ENCODE results near the gene HSH2D. TPM values are rescaled to one million over a fixed set of nuclear protein-coding genes. Genes with fewer than 3 reads are reported as not detected.
"Not testable (repeated sequence)": the region's sequence is repeated elsewhere in the genome, so short reads cannot be mapped to it uniquely, and the experiment has no call there.

HSH2D gene
- total and polyA plus RNA-seq, 4 donors: 5.5 to 9.3 (median 6.4) TPM

DNA sequence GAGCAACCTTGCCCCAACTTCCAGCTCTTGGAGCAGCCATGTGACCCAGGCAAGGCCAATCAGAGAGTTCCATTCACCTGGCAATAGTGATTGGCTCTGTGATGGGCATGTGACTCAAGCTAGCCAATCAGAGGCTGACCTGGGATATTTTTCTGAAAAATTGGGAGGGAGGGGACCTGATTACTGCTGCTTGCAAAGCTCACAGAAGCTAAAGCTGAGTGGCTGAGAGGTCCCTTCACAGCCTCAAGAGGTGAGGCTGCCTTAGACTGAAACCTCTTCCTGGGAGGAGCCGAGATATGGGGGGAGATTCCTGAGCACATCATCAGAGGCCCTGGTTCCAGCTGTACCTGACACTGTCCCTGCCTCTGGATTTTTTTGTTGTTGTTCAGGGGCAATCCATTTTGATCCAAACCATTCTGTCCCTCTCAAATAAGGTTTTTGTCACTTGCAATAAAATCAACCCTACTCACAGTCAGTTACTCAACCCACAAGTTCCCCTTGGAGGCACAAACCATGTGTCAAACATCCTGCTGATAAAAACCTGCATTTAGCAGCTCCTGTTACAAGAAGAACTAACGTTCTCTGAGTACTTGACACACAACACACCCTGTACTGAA lies 25.1 kb downstream of the HSH2D start:
- 35 to 47% methylated on average over 2 of the region's 2 CpGs for WGBS, 2 donors
- no peak for ATAC-seq (ENCODE audit: insufficient read depth, low FRiP score)
- no peaks in the 10 kb centered on the region for H3K4me1 ChIP-seq (ENCODE audit: control insufficient read depth in 5 of 5, insufficient read depth in 5 of 5, low read length in 5 of 5)

DNA sequence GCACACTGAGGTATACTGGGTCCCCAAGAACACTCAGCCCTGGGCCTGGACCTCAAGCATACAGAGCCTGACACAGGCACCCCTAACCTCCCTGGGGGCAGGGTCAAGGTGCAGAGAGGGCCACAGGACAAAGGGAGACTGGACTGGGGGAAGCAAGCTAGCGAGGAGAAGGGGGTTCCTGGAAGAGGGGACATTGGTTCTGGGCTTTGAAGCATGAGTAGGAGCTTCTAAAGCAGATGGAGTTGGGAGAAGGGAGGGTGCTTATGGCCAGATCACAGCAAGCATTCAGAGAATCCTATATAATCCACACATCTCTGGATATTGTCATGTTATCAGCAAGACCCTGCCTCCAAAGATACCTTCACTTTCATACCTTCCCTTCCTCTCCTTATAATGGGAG lies 26.6 kb downstream of the HSH2D start:
- peaks cover 0 to 2% (median 0%) of the 10 kb centered on the region in 4 donors for H3K9me3 ChIP-seq (ENCODE audit: control insufficient read depth in 4 of 4, insufficient read depth in 3 of 4, low read length in 3 of 4)
- ATAC-seq (ENCODE audit: insufficient read depth, low FRiP score) (no peak), DNase-seq (no peak)
- no peak overlapping the region for H3K4me3 ChIP-seq
- no peak overlapping the region for H3K27ac ChIP-seq (ENCODE audit: low read depth in 1 of 2, low read length in 1 of 2)
- H3K4me1 ChIP-seq (ENCODE audit: control insufficient read depth in 5 of 5, insufficient read depth in 5 of 5, low read length in 5 of 5): no peaks in the 10 kb centered on the region
- H3K9ac ChIP-seq (ENCODE audit: insufficient read depth in 1 of 2, low read length in 2 of 2): no peak overlapping the region
- H3K27me3 ChIP-seq (ENCODE audit: control insufficient read depth in 3 of 3, insufficient read depth in 3 of 3, low read length in 2 of 3): no peaks in the 10 kb centered on the region
- WGBS, 2 donors: 84 to 86% methylated on average over 1 of the region's 1 CpG
- no peaks in the 10 kb centered on the region for H3K36me3 ChIP-seq (ENCODE audit: control insufficient read depth in 4 of 4, insufficient read depth in 4 of 4, low read length in 4 of 4)
- TF ChIP-seq, protein P1, sequence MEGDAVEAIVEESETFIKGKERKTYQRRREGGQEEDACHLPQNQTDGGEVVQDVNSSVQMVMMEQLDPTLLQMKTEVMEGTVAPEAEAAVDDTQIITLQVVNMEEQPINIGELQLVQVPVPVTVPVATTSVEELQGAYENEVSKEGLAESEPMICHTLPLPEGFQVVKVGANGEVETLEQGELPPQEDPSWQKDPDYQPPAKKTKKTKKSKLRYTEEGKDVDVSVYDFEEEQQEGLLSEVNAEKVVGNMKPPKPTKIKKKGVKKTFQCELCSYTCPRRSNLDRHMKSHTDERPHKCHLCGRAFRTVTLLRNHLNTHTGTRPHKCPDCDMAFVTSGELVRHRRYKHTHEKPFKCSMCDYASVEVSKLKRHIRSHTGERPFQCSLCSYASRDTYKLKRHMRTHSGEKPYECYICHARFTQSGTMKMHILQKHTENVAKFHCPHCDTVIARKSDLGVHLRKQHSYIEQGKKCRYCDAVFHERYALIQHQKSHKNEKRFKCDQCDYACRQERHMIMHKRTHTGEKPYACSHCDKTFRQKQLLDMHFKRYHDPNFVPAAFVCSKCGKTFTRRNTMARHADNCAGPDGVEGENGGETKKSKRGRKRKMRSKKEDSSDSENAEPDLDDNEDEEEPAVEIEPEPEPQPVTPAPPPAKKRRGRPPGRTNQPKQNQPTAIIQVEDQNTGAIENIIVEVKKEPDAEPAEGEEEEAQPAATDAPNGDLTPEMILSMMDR (IDR thresholded peaks at IDR 0.05; ENCODE audit: control extremely low read depth, extremely low read depth): no peak

More for the DNA sequence above, 25.1 kb downstream of the HSH2D start:
- no peaks in the 10 kb centered on the region for H3K36me3 ChIP-seq (ENCODE audit: control insufficient read depth in 4 of 4, insufficient read depth in 4 of 4, low read length in 4 of 4)
- no peaks in the 10 kb centered on the region for H3K27me3 ChIP-seq (ENCODE audit: control insufficient read depth in 3 of 3, insufficient read depth in 3 of 3, low read length in 2 of 3)
- H3K9me3 ChIP-seq (ENCODE audit: control insufficient read depth in 4 of 4, insufficient read depth in 3 of 4, low read length in 3 of 4): no peaks in the 10 kb centered on the region
- H3K4me3 ChIP-seq: no peak overlapping the region
- peak in 1 of 3 donors; percentile 9 for DNase-seq
- TF ChIP-seq, protein P1 (IDR thresholded peaks at IDR 0.05; ENCODE audit: control extremely low read depth, extremely low read depth): no peak
- H3K9ac ChIP-seq (ENCODE audit: insufficient read depth in 1 of 2, low read length in 2 of 2): no peak overlapping the region
- H3K27ac ChIP-seq (ENCODE audit: low read depth in 1 of 2, low read length in 1 of 2): no peak overlapping the region

DNA sequence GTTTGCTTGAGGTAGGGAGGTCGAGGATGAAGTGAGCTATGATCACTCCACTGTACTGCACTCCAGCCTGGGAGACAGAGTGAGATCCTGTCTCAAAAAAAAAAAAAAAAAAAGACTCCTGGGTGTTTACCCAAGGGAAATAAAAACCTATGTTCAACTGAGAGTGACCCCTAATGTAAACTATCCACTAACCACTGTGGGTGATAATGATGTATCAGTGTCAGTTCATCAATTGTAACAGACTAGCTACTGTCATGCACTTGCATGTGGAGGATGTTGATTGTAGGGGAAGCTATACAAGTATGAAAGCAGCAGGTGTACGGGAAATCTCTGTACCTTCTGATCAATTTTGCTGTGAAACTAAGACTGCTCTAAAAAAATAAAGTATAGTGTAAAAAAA lies 32.5 kb downstream of the HSH2D start:
- Histone ChIP-seq H3K9me3 (ENCODE audit: control insufficient read depth in 4 of 4, insufficient read depth in 3 of 4, low read length in 3 of 4) (peaks cover 0 to 6% (median 0%) of the 10 kb centered on the region in 4 donors), H3K27ac (ENCODE audit: low read depth in 1 of 2, low read length in 1 of 2) (no peak overlapping the region), H3K4me1 (ENCODE audit: control insufficient read depth in 5 of 5, insufficient read depth in 5 of 5, low read length in 5 of 5) (no peaks in the 10 kb centered on the region), H3K9ac (ENCODE audit: insufficient read depth in 1 of 2, low read length in 2 of 2) (no peak overlapping the region), H3K4me3 (no peak overlapping the region), H3K36me3 (ENCODE audit: control insufficient read depth in 4 of 4, insufficient read depth in 4 of 4, low read length in 4 of 4) (no peaks in the 10 kb centered on the region), H3K27me3 (ENCODE audit: control insufficient read depth in 3 of 3, insufficient read depth in 3 of 3, low read length in 2 of 3) (no peaks in the 10 kb centered on the region)
- DNase-seq: no peak
- WGBS, 2 donors: 62 to 77% methylated on average over 2 of the region's 2 CpGs
- ATAC-seq (ENCODE audit: insufficient read depth, low FRiP score): no peak
- TF ChIP-seq, protein P1 (IDR thresholded peaks at IDR 0.05; ENCODE audit: control extremely low read depth, extremely low read depth): no peak

DNA sequence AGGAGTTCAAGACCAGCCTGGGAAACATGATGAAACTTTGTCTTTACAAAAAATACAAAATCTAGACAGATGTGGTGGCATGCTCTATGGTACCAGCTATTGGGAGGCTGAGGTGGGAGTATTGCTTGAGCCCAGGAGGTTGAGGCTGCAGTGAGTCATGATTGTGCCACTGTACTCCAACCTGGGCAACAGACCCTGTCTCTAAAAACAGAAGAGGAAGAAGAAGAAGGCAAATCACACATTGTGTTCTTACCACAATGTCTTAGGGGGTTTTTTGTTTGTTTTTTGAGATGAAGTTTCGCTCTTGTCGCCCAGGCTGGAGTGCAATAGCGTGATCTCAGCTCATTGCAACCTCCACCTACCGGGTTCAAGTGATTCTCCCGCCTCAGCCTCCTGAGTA lies 35.4 kb downstream of the HSH2D start:
- 80% methylated on average over 5 of the region's 5 CpGs for WGBS, 2 donors
- H3K36me3 ChIP-seq (ENCODE audit: control insufficient read depth in 4 of 4, insufficient read depth in 4 of 4, low read length in 4 of 4); ATAC-seq (ENCODE audit: insufficient read depth, low FRiP score); H3K27ac ChIP-seq (ENCODE audit: low read depth in 1 of 2, low read length in 1 of 2); H3K4me1 ChIP-seq (ENCODE audit: control insufficient read depth in 5 of 5, insufficient read depth in 5 of 5, low read length in 5 of 5); H3K27me3 ChIP-seq (ENCODE audit: control insufficient read depth in 3 of 3, insufficient read depth in 3 of 3, low read length in 2 of 3); H3K9ac ChIP-seq (ENCODE audit: insufficient read depth in 1 of 2, low read length in 2 of 2); DNase-seq; H3K9me3 ChIP-seq (ENCODE audit: control insufficient read depth in 4 of 4, insufficient read depth in 3 of 4, low read length in 3 of 4); H3K4me3 ChIP-seq: not testable (repeated sequence)

All from lung (tissue), 12 donors.